ENCODE results near the gene DNAH3. TPM values are rescaled to one million over a fixed set of nuclear protein-coding genes. Genes with fewer than 3 reads are reported as not detected.

The DNAH3 gene
- total RNA-seq, 1 donor = not detected

GRCh38 chr16:21038197-21038596 is 112.4 kb downstream of the DNAH3 start:
- no peaks in the 10 kb centered on the region for H3K79me2 ChIP-seq (ENCODE audit: insufficient read depth, low read length)
- no peaks in the 10 kb centered on the region for H3K36me3 ChIP-seq (ENCODE audit: insufficient read depth, low read length)
- no peak overlapping the region for H3K4me2 ChIP-seq (ENCODE audit: insufficient read depth, low read length)
- H3K4me3 ChIP-seq (ENCODE audit: insufficient read depth, low read length) = no peak overlapping the region
- no peak overlapping the region for H2AFZ ChIP-seq (ENCODE audit: low read length)
- TF ChIP-seq CTCF (IDR thresholded peaks at IDR 0.05; ENCODE audit: extremely low read depth, low read depth, low read length) = no peak
- no peak overlapping the region for H3K27ac ChIP-seq (ENCODE audit: low read depth, low read length)
- H3K9me3 ChIP-seq (ENCODE audit: low read depth, low read length) = no peaks in the 10 kb centered on the region
- no peaks in the 10 kb centered on the region for H3K27me3 ChIP-seq (ENCODE audit: insufficient read depth, low read length)
- H3K4me1 ChIP-seq (ENCODE audit: insufficient read depth, low read length) = no peaks in the 10 kb centered on the region
- no peaks in the 10 kb centered on the region for H4K20me1 ChIP-seq (ENCODE audit: insufficient read depth, low read length)
- DNase-seq (ENCODE audit: insufficient read length, low spot score, missing footprints) = no peak

GRCh38 chr16:21037736-21038135 is 112.9 kb downstream of the DNAH3 start:
- H3K79me2 ChIP-seq (ENCODE audit: insufficient read depth, low read length) = no peaks in the 10 kb centered on the region
- no peaks in the 10 kb centered on the region for H3K27me3 ChIP-seq (ENCODE audit: insufficient read depth, low read length)
- H3K36me3 ChIP-seq (ENCODE audit: insufficient read depth, low read length) = no peaks in the 10 kb centered on the region
- no peaks in the 10 kb centered on the region for H3K4me1 ChIP-seq (ENCODE audit: insufficient read depth, low read length)
- no peaks in the 10 kb centered on the region for H3K9me3 ChIP-seq (ENCODE audit: low read depth, low read length)
- no peak overlapping the region for H2AFZ ChIP-seq (ENCODE audit: low read length)
- TF ChIP-seq CTCF (IDR thresholded peaks at IDR 0.05; ENCODE audit: extremely low read depth, low read depth, low read length) = no peak
- no peak overlapping the region for H3K4me3 ChIP-seq (ENCODE audit: insufficient read depth, low read length)
- DNase-seq (ENCODE audit: insufficient read length, low spot score, missing footprints) = no peak
- no peaks in the 10 kb centered on the region for H4K20me1 ChIP-seq (ENCODE audit: insufficient read depth, low read length)
- no peak overlapping the region for H3K27ac ChIP-seq (ENCODE audit: low read depth, low read length)
- H3K4me2 ChIP-seq (ENCODE audit: insufficient read depth, low read length) = no peak overlapping the region

- Histone ChIP-seq H4K20me1 (ENCODE audit: insufficient read depth, low read length) (no peaks in the 10 kb centered on the region), H2AFZ (ENCODE audit: low read length) (no peak overlapping the region), H3K27me3 (ENCODE audit: insufficient read depth, low read length) (peaks cover under 1% of the 10 kb centered on the region), H3K36me3 (ENCODE audit: insufficient read depth, low read length) (no peaks in the 10 kb centered on the region), H3K4me2 (ENCODE audit: insufficient read depth, low read length) (no peak overlapping the region), H3K79me2 (ENCODE audit: insufficient read depth, low read length) (no peaks in the 10 kb centered on the region), H3K27ac (ENCODE audit: low read depth, low read length) (no peak overlapping the region), H3K9me3 (ENCODE audit: low read depth, low read length) (no peaks in the 10 kb centered on the region), H3K4me3 (ENCODE audit: insufficient read depth, low read length) (no peak overlapping the region), H3K4me1 (ENCODE audit: insufficient read depth, low read length) (no peaks in the 10 kb centered on the region)
- DNase-seq (ENCODE audit: insufficient read length, low spot score, missing footprints) = no peak
- TF ChIP-seq CTCF (IDR thresholded peaks at IDR 0.05; ENCODE audit: extremely low read depth, low read depth, low read length) = no peak
Measured at GRCh38 chr16:21037168-21037567, 113.5 kb downstream of the DNAH3 start.

GRCh38 chr16:21036471-21036870 is 114.2 kb downstream of the DNAH3 start:
- Histone ChIP-seq H3K27ac (ENCODE audit: low read depth, low read length) (no peak overlapping the region), H3K36me3 (ENCODE audit: insufficient read depth, low read length) (no peaks in the 10 kb centered on the region), H3K4me3 (ENCODE audit: insufficient read depth, low read length) (no peak overlapping the region), H3K9me3 (ENCODE audit: low read depth, low read length) (no peaks in the 10 kb centered on the region), H3K4me2 (ENCODE audit: insufficient read depth, low read length) (no peak overlapping the region), H3K27me3 (ENCODE audit: insufficient read depth, low read length) (peaks cover 2% of the 10 kb centered on the region), H2AFZ (ENCODE audit: low read length) (no peak overlapping the region), H3K79me2 (ENCODE audit: insufficient read depth, low read length) (no peaks in the 10 kb centered on the region), H4K20me1 (ENCODE audit: insufficient read depth, low read length) (no peaks in the 10 kb centered on the region), H3K4me1 (ENCODE audit: insufficient read depth, low read length) (no peaks in the 10 kb centered on the region)
- no peak for DNase-seq (ENCODE audit: insufficient read length, low spot score, missing footprints)
- TF ChIP-seq CTCF (IDR thresholded peaks at IDR 0.05; ENCODE audit: extremely low read depth, low read depth, low read length) = no peak

All from osteoblast (primary cell).